SK-N-SH (cell line): ENCODE data around the gene EXOG. TPM values are rescaled to one million over a fixed set of nuclear protein-coding genes. Genes with fewer than 3 reads are reported as not detected.

Experiments
- CTCF ChIA-PET: fragments of 300-600, 350-600 bp; formaldehyde crosslinking; extraction: SDS; loops from one replicate; lab custom pipeline; 2021; lab: Yijun Ruan, JAX
- POLR2A ChIA-PET: fragments of 350-600 bp; sonication (Branson Sonifier 250); formaldehyde crosslinking; extraction: SDS; loops from one replicate; lab custom pipeline; 2020; ENCODE audit warnings: antibody characterized with exemption, inconsistent platforms; lab: Yijun Ruan, JAX
- DNase-seq: peaks from one replicate; pipeline ENCODE4 v3.0.0; 2012
- H2AFZ ChIP-seq: fragments of 200-600 bp; sonication (generic); 2 replicates; pipeline ENCODE4 v1.8.1; 2016; ENCODE audit warnings: antibody characterized with exemption, mild to moderate bottlenecking, low read depth
- H3F3A ChIP-seq: fragments of 200-600 bp; sonication (generic); replicated peaks from 2 replicates; pipeline ENCODE3; 2016; ENCODE audit warnings: antibody characterized with exemption, mild to moderate bottlenecking; ENCODE audit not compliant: insufficient read depth
- H3K27ac ChIP-seq, 2 experiments: fragments of 200-500 bp in 1 of 2; fragments of 200-600 bp in 1 of 2; sonication (Bioruptor generic) in 1 of 2; sonication (generic), shearing (Covaris generic) in 1 of 2; 2 replicates each; pipeline versions ENCODE4 v1.5.1 to v1.6.1; 2014 to 2016; ENCODE audit warnings: low read depth in 2 of 2, inconsistent platforms in 1 of 2, low read length in 1 of 2, mild to moderate bottlenecking in 1 of 2, mixed read lengths in 1 of 2
- H3K27me3 ChIP-seq: fragments of 200-600 bp; sonication (generic), shearing (Covaris generic); 2 replicates; pipeline ENCODE4 v1.6.1; 2016; ENCODE audit warnings: mixed run types; ENCODE audit not compliant: insufficient read depth
- H3K36me3 ChIP-seq, 2 experiments: fragments of 200-500 bp in 1 of 2; fragments of 200-600 bp in 1 of 2; sonication (Bioruptor generic) in 1 of 2; sonication (generic) in 1 of 2; replicated peaks in 1 of 2; 2 replicates each; pipeline versions ENCODE3 to v1.5.1; 2014 to 2016; ENCODE audit warnings: low read length in 1 of 2, mild to moderate bottlenecking in 1 of 2; ENCODE audit not compliant: insufficient read depth in 2 of 2, control insufficient read depth in 1 of 2
- H3K4me1 ChIP-seq, 2 experiments: fragments of 200-500 bp in 1 of 2; fragments of 200-600 bp in 1 of 2; sonication (Bioruptor generic) in 1 of 2; sonication (generic), shearing (Covaris generic) in 1 of 2; 2 replicates each; pipeline versions ENCODE4 v1.5.1 to v1.6.1; 2014 to 2016; ENCODE audit warnings: low read depth in 1 of 2, low read length in 1 of 2, mixed run types in 1 of 2; ENCODE audit not compliant: insufficient read depth in 2 of 2, control insufficient read depth in 1 of 2
- H3K4me2 ChIP-seq: fragments of 200-600 bp; sonication (generic), shearing (Covaris generic); 2 replicates; pipeline ENCODE4 v1.6.1; 2017; ENCODE audit warnings: mixed run types
- H3K4me3 ChIP-seq, 2 experiments: fragments of 200-500 bp in 1 of 2; fragments of 200-600 bp in 1 of 2; sonication (Bioruptor generic) in 1 of 2; sonication (generic), shearing (Covaris generic) in 1 of 2; 2 replicates each; pipeline versions ENCODE4 v1.5.1 to v1.8.1; 2014 to 2016; ENCODE audit warnings: low read depth in 2 of 2, inconsistent platforms in 1 of 2, low read length in 1 of 2, mild to moderate bottlenecking in 1 of 2, mixed read lengths in 1 of 2, moderate library complexity in 1 of 2
- H3K79me2 ChIP-seq: fragments of 200-600 bp; sonication (generic); 2 replicates; pipeline ENCODE4 v1.8.1; 2017; ENCODE audit warnings: mild to moderate bottlenecking; ENCODE audit not compliant: insufficient read depth
- H3K9ac ChIP-seq: fragments of 200-600 bp; sonication (generic); 2 replicates; pipeline ENCODE4 v1.6.1; 2017; ENCODE audit warnings: mixed run types
- H3K9me2 ChIP-seq: fragments of 200-600 bp; sonication (generic); 2 replicates; pipeline ENCODE4 v1.6.1; 2017; ENCODE audit warnings: mixed run types
- H3K9me3 ChIP-seq: fragments of 200-600 bp; sonication (generic); 2 replicates; pipeline ENCODE4 v1.6.1; 2017; ENCODE audit warnings: mixed run types, mild to moderate bottlenecking, moderate library complexity
- H4K20me1 ChIP-seq: fragments of 200-600 bp; sonication (generic); 2 replicates; pipeline ENCODE4 v1.6.1; 2017; ENCODE audit warnings: mild to moderate bottlenecking, mixed run types; ENCODE audit not compliant: insufficient read depth
- CHD2 ChIP-seq: fragments of 150-350 bp; IDR thresholded peaks from 2 replicates; pipeline ENCODE4 v1.6.1; 2018; ENCODE audit warnings: low read length; ENCODE audit not compliant: partially characterized antibody
- ELF1 ChIP-seq: IDR thresholded peaks from 2 replicates; pipeline ENCODE4 v1.4.0; 2012
- EP300 ChIP-seq, 2 experiments: IDR thresholded peaks; 2 replicates each; pipeline versions ENCODE4 v1.4.0 to v1.6.1; 2012; ENCODE audit warnings: borderline replicate concordance in 1 of 2, low read depth in 1 of 2, low read length in 1 of 2
- EZH2phosphoT487 ChIP-seq: fragments of 200-600 bp; sonication (generic); IDR thresholded peaks from 2 replicates; pipeline ENCODE4 v1.6.1; 2017; ENCODE audit warnings: low read depth, mixed run types, mild to moderate bottlenecking, antibody characterized with exemption, moderate library complexity, borderline replicate concordance
- FOSL2 ChIP-seq: IDR thresholded peaks from 2 replicates; pipeline ENCODE4 v1.4.0; 2012; ENCODE audit warnings: low read depth, mild to moderate bottlenecking, moderate library complexity, borderline replicate concordance
- JUND ChIP-seq: IDR thresholded peaks from 2 replicates; pipeline ENCODE4 v1.4.0; 2012
- MEF2A ChIP-seq: IDR thresholded peaks from 2 replicates; pipeline ENCODE4 v1.4.0; 2012; ENCODE audit warnings: low read depth, borderline replicate concordance
- MXI1 ChIP-seq: IDR thresholded peaks from 2 replicates; pipeline ENCODE4 v1.6.1; 2012; ENCODE audit warnings: mild to moderate bottlenecking, low read depth, low read length, improper control_type of control experiment
- NFIC ChIP-seq: IDR thresholded peaks from 2 replicates; pipeline ENCODE4 v1.4.0; 2012; ENCODE audit warnings: borderline replicate concordance
- RAD21 ChIP-seq: IDR thresholded peaks from 2 replicates; pipeline ENCODE4 v1.6.1; 2012; ENCODE audit warnings: mild to moderate bottlenecking, low read length
- TAF1 ChIP-seq: IDR thresholded peaks from 2 replicates; pipeline ENCODE4 v1.6.1; 2012; ENCODE audit warnings: low read depth, mild to moderate bottlenecking, low read length, moderate library complexity, borderline replicate concordance
- TCF12 ChIP-seq: IDR thresholded peaks from 2 replicates; pipeline ENCODE4 v1.4.0; 2012
- YY1 ChIP-seq: IDR thresholded peaks from 2 replicates; pipeline ENCODE4 v1.4.0; 2012; ENCODE audit warnings: low read depth, mild to moderate bottlenecking
- WGBS: methylation state at CpG from one replicate; pipeline ENCODE4 v1.1.6; 2017; ENCODE audit warnings: low lambda C conversion rate; 5-methylcytosine and 5-hydroxymethylcytosine counted together
- polyA plus RNA-seq, 3 experiments: library from polyadenylated mRNA; depleted of rRNA; stranded (reverse); fragments of >200 nt; gene quantifications; 2 replicates each; pipeline ENCODE4 v1.2.3, GENCODE V29; 2012
- TF ChIP-seq, protein P1 (sequence below): IDR thresholded peaks from 2 replicates; pipeline ENCODE4 v1.6.1; 2012; ENCODE audit warnings: mild to moderate bottlenecking, low read depth, low read length, moderate library complexity
- TF ChIP-seq, protein P2 (sequence below): IDR thresholded peaks from 2 replicates; pipeline ENCODE4 v1.4.0; 2012; ENCODE audit warnings: low read depth, borderline replicate concordance
- TF ChIP-seq, protein P3 (sequence below): fragments of 150-350 bp; IDR thresholded peaks from 2 replicates; pipeline ENCODE4 v1.6.1; 2017; ENCODE audit warnings: antibody characterized with exemption, low read length, low read depth, borderline replicate concordance

Gene EXOG
- polyA plus RNA-seq, 1 of the 3 experiments (the other 2 are of a cell fraction) = 6.2 TPM

DNA sequence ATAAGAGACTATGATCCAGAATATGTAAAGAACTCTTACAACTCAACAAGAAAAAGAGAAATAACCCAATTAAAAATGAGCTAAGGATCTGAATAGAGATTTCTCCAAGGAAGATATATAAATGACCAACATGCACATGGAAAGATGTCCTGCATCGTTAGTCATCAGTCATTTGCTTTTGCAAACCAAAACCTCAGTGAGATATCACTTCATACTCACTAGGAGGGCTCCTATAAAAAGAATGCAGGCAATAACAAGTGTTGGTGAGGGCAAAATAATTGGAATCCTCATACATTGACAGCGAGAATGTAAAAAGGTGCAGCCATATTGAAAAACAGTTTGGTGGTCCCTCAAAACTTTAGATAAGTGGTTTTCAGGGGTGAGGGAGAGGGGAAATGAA, 56.9 kb downstream of the EXOG start (continued):
- TF ChIP-seq MXI1 = no peak
- TF ChIP-seq RAD21 = no peak

DNA sequence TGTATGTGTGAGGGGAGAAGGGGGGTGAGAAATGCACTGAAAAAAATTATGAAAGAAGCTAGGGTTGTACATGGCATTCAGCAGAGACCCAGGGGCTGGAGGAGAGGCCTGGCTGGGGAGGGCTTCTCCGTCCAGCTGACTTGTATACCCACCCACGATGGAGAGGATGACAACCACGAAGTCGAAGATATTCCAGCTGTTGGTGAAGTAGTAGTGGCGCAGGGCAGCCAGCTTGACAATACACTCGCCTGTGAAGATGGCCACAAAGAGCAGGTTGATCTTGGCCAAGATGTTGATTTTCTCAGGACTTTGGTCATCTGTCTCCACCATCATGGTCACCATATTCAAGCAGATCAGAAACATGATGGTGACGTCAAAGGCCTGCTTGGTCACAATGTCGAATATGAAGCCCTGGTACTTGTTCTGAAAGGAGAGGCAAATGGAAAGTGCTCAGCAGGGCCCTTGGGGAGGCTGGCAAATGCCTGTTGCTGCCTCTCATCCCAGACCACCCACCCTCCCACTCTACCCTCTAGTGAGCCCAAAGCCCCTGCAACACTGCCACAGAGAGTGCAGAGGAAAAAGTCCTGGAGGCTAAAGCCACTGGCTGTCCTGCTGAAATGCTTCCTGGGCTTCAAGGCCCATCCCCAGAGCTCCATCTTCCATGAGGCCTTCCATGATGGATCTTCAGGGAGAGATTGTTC, 58.1 kb downstream of the EXOG start:
- Histone ChIP-seq H3K9ac (no peak overlapping the region), H3K36me3 (no peaks in the 10 kb centered on the region), H3K27me3 (no peaks in the 10 kb centered on the region), H3K79me2 (no peaks in the 10 kb centered on the region), H3K9me2 (no peaks in the 10 kb centered on the region), H3K4me3 (no peak overlapping the region), H3K4me1 (no peaks in the 10 kb centered on the region), H3K27ac (no peak overlapping the region), H2AFZ (no peak overlapping the region), H3K9me3 (no peaks in the 10 kb centered on the region), H4K20me1 (no peaks in the 10 kb centered on the region), H3F3A (no peaks in the 10 kb centered on the region), H3K4me2 (no peak overlapping the region)
- DNase-seq = no peak
- WGBS = 46% methylated on average over 7 of the region's 8 CpGs
- POLR2A ChIA-PET = no interaction called here
- TF ChIP-seq, protein P1, sequence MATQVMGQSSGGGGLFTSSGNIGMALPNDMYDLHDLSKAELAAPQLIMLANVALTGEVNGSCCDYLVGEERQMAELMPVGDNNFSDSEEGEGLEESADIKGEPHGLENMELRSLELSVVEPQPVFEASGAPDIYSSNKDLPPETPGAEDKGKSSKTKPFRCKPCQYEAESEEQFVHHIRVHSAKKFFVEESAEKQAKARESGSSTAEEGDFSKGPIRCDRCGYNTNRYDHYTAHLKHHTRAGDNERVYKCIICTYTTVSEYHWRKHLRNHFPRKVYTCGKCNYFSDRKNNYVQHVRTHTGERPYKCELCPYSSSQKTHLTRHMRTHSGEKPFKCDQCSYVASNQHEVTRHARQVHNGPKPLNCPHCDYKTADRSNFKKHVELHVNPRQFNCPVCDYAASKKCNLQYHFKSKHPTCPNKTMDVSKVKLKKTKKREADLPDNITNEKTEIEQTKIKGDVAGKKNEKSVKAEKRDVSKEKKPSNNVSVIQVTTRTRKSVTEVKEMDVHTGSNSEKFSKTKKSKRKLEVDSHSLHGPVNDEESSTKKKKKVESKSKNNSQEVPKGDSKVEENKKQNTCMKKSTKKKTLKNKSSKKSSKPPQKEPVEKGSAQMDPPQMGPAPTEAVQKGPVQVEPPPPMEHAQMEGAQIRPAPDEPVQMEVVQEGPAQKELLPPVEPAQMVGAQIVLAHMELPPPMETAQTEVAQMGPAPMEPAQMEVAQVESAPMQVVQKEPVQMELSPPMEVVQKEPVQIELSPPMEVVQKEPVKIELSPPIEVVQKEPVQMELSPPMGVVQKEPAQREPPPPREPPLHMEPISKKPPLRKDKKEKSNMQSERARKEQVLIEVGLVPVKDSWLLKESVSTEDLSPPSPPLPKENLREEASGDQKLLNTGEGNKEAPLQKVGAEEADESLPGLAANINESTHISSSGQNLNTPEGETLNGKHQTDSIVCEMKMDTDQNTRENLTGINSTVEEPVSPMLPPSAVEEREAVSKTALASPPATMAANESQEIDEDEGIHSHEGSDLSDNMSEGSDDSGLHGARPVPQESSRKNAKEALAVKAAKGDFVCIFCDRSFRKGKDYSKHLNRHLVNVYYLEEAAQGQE = no peak
- TF ChIP-seq TAF1 (no peak), EP300 (IDR thresholded peaks at IDR 0.05; ENCODE audit: borderline replicate concordance in 1 of 2, low read depth in 1 of 2, low read length in 1 of 2) (no peak), MEF2A (no peak)
- CTCF ChIA-PET = interaction anchor here (1.0 to 1.9 kb wide), 2 partner anchors 33 to 97 kb away, joined by 3 to 5 read pairs; no protein-coding TSS in a partner anchor

DNA sequence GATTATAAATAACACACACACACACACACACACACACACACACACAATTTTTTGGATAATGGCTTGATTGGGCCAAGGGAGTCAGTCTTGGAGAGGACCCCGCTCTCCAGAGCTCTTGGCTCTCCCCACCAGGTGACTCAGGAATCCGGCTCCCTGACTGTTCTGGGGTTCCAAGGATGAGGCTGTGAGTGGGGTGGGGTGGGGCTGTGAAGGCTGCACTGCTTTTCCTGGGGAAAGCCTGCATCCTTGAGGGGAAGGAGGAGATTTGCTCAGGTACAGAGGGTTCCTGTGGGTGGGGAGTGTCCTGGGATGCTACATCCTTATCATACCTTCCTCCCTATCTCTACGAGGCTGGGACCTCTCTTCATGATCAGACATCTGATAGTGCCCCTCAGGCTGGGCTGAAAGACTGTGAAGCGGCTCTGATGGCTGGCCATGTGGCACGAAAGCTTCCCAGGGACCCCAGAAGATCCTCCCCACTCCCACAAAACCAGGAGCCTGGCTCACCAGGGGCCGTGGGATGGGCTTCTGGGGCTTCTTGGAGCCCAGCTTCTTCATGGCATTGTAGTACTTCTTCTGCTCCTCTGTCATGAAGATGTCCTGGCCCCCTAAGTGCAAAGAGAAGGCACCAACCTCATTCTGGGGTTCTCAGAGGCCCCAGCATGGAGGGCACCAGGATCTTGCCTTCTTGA, 59.2 kb downstream of the EXOG start:
- no peaks in the 10 kb centered on the region for H3K9me3 ChIP-seq
- ChIA-PET POLR2A (no interaction called here), CTCF (interaction anchor here (1.4 to 1.8 kb wide), 2 partner anchors 34 to 96 kb away, joined by 3 to 8 read pairs; no protein-coding TSS in a partner anchor)
- no peaks in the 10 kb centered on the region for H4K20me1 ChIP-seq
- WGBS = 35% methylated on average over 4 of the region's 6 CpGs
- no peak overlapping the region for H3K27ac ChIP-seq
- H3K4me2 ChIP-seq = no peak overlapping the region
- no peak overlapping the region for H3K4me3 ChIP-seq
- DNase-seq = no peak
- no peaks in the 10 kb centered on the region for H3K36me3 ChIP-seq
- no peaks in the 10 kb centered on the region for H3K9me2 ChIP-seq
- no peaks in the 10 kb centered on the region for H3K79me2 ChIP-seq
- no peaks in the 10 kb centered on the region for H3K4me1 ChIP-seq
- no peaks in the 10 kb centered on the region for H3F3A ChIP-seq
- H3K27me3 ChIP-seq = no peaks in the 10 kb centered on the region
- H2AFZ ChIP-seq = no peak overlapping the region
- H3K9ac ChIP-seq = no peak overlapping the region
- TF ChIP-seq EP300 (IDR thresholded peaks at IDR 0.05; ENCODE audit: borderline replicate concordance in 1 of 2, low read depth in 1 of 2, low read length in 1 of 2) = no peak
- TF ChIP-seq CHD2 = no peak
- no peak for TF ChIP-seq EZH2phosphoT487
- TF ChIP-seq TCF12 = no peak
- no peak for TF ChIP-seq NFIC
- no peak for TF ChIP-seq JUND
- TF ChIP-seq, protein P2, sequence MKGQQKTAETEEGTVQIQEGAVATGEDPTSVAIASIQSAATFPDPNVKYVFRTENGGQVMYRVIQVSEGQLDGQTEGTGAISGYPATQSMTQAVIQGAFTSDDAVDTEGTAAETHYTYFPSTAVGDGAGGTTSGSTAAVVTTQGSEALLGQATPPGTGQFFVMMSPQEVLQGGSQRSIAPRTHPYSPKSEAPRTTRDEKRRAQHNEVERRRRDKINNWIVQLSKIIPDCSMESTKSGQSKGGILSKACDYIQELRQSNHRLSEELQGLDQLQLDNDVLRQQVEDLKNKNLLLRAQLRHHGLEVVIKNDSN = no peak
- TF ChIP-seq YY1 = no peak
- TF ChIP-seq RAD21 = no peak
- TF ChIP-seq, protein P3, sequence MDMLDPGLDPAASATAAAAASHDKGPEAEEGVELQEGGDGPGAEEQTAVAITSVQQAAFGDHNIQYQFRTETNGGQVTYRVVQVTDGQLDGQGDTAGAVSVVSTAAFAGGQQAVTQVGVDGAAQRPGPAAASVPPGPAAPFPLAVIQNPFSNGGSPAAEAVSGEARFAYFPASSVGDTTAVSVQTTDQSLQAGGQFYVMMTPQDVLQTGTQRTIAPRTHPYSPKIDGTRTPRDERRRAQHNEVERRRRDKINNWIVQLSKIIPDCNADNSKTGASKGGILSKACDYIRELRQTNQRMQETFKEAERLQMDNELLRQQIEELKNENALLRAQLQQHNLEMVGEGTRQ = no peak
- no peak for TF ChIP-seq ELF1
- TF ChIP-seq FOSL2 = no peak
